AG09319 (cell line): Measurements from ENCODE around the gene GCDH.
A peak's percentile ranks its signal among the peaks of the same experiment; 100 is the strongest.

Experiments
- DNase-seq: peaks from one replicate; pipeline ENCODE4 v3.0.0-alpha.2; 2010; ENCODE audit warnings: low read depth; ENCODE audit errors: extremely low read depth
- TF ChIP-seq, protein P1 (sequence below): IDR thresholded peaks from 2 replicates; pipeline ENCODE4 v1.5.1; 2011; ENCODE audit warnings: low read depth, mild to moderate bottlenecking, inconsistent platforms, low read length, moderate library complexity

The GCDH gene

DNA sequence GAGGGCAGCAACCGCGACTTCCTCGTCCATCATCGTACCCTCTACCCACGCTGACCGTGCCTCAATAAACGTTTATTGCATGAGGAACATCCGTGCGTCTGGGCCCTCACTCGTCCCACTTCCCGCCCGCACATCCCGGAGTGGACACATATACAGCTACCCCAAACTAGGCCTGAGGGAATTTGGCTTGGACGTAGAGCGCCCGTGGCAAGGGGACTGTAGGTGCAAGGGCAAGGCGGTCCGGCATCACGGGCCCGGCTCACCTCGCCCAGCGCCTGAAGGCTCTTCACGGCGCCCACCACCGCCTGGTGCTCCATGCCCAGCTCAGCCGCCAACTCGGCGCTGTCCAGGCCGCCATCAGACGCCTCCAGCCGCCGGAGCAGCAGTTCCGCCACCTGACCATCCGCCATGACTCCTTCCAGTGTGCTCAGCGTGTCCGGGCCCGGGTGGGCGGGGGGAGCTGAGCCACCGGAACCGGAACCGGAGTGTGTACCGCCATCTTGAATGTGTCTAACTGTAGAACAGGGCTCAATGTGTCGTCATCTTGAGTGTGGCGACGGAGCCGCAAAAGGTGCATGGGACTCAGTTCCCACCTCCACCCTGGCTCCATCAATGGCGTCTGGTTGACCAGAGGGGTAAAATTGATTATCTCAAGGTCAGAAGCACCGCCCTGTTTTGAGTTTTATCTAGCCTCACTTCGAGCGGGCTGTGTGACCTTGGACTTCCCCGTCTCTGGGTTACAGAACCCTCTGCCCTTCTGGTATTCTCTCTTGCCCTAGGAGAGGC is 42.5 kb downstream of the GCDH start, which contains the start of gene FARSA:
FARSA (minus strand) TSS at position 425 of the 786 bp plus-strand sequence; CDS start at position 410, 15 bp downstream.
- peak; percentile 70 for DNase-seq
- TF ChIP-seq, protein P1, sequence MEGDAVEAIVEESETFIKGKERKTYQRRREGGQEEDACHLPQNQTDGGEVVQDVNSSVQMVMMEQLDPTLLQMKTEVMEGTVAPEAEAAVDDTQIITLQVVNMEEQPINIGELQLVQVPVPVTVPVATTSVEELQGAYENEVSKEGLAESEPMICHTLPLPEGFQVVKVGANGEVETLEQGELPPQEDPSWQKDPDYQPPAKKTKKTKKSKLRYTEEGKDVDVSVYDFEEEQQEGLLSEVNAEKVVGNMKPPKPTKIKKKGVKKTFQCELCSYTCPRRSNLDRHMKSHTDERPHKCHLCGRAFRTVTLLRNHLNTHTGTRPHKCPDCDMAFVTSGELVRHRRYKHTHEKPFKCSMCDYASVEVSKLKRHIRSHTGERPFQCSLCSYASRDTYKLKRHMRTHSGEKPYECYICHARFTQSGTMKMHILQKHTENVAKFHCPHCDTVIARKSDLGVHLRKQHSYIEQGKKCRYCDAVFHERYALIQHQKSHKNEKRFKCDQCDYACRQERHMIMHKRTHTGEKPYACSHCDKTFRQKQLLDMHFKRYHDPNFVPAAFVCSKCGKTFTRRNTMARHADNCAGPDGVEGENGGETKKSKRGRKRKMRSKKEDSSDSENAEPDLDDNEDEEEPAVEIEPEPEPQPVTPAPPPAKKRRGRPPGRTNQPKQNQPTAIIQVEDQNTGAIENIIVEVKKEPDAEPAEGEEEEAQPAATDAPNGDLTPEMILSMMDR: no peak

DNA sequence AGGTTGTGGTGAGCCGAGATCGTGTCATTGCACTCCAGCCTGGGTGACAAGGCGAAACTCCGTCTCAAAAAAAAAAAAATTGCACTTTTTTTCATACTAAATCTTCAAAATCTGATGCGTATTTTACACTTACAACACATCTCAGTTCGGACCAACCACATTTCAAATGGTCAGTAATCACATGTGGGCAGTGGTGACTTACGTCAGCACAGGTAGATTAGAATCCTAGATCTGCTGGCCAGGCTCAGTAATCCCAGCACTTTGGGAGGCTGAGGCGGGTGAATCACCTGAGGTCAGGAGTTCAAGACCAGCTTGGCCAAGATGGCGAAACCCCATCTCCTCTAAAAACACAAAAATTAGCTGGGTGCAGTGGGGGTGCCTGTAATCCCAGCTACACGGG is 44.1 kb downstream of the GCDH start:
- TF ChIP-seq, protein P1: no peak
- DNase-seq: no peak

DNA sequence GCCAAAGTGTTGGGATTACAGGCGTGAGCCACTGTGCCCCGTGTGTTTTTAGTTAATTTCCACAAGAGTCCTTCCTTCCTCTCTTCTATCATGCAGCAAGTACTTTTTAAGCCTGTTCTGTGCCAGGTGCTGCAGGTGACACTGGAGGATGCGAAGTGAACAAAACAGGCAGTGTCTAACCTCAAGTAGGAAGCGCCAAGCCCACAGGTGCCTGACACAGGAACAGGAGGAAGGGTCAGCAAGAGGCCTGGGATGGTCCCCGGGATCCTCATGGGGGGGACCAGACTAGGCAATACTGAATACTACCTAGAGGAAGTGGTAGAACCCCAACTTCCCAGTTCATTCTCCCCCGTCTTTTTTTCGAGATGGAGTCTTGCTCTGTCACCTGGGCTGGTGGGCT is 45.6 kb downstream of the GCDH start:
- DNase-seq: no peak
- TF ChIP-seq, protein P1: no peak

DNA sequence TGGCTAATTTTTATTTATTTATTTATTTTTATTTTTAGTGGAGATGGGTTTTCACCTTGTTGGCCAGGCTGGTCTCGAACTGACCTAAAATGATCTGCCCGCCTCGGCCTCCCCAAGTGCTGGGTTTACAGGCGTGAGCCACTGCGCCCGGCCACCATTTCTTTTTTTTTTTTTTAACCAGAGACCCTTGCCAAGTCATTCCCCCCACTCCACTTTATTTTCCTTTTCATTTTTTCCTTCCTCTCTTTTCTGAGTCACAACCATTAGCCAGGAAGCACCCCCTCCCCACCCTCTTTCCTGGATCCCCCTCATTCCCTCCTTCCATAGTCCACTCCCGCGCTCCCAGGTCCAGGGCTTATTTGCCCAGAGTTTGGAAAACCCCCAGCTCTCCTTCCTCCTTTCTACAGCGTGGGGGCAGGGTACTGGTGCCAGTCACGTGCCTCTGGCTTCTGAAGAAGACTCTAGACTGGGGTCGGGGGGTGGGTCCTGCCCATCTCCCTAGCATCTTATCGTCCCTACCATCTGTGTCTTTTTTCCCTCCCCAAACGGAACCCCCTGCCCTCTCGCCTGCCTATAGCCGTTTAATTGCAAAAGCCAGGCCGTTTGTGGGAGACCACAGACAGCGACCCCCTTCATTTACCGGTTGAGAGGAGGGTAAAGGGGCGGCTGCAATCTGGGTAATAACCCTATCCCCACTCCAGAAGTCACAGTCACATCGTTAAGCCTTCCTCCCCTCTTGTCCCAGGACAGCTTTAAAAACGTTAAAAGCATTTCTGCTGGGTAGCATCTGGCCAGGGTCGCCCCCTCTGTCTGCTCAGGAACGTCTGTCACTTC is 46.4 kb downstream of the GCDH start:
- DNase-seq: no peak
- TF ChIP-seq, protein P1: no peak

DNA sequence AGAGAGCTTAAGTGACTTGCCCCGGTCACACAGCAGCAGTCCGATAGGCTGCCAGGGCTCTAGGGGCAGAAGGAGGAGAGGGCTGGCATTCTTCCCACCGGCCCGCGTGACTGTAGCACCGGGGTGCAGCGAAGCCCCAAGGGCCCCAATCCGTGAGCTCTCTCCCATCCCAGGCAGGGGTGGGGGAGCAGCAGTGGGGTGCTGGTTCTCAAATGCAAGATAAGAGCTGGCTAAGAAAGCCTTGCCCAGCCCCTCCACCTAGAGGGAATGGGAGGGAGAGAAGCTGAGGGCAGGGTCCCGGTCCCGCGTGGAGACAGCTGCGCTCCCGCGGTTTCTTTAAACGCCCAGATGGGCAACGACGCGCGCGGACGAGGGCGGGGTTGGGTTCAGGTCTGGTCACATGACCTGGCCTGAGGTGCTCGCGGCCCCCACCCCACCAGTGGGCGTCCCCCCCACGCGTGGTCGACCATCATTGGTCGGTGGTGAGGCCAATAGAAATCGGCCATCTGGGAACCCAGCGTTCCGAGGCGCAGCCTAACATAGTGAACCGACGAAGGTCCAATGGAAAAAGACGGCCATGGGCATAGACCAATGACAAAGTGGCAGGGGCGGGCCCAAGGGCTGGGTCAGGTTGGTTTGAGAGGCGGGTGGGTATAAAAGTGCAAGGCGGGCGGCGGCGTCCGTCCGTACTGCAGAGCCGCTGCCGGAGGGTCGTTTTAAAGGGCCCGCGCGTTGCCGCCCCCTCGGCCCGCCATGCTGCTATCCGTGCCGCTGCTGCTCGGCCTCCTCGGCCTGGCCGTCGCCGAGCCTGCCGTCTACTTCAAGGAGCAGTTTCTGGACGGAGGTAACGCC is 47.2 kb downstream of the GCDH start, which contains the start of gene CALR:
CALR (plus strand) TSS at position 683 of the 852 bp plus-strand sequence; CDS start at position 754, 71 bp downstream.
- peak; percentile 99 for DNase-seq
- TF ChIP-seq, protein P1: no peak

DNA sequence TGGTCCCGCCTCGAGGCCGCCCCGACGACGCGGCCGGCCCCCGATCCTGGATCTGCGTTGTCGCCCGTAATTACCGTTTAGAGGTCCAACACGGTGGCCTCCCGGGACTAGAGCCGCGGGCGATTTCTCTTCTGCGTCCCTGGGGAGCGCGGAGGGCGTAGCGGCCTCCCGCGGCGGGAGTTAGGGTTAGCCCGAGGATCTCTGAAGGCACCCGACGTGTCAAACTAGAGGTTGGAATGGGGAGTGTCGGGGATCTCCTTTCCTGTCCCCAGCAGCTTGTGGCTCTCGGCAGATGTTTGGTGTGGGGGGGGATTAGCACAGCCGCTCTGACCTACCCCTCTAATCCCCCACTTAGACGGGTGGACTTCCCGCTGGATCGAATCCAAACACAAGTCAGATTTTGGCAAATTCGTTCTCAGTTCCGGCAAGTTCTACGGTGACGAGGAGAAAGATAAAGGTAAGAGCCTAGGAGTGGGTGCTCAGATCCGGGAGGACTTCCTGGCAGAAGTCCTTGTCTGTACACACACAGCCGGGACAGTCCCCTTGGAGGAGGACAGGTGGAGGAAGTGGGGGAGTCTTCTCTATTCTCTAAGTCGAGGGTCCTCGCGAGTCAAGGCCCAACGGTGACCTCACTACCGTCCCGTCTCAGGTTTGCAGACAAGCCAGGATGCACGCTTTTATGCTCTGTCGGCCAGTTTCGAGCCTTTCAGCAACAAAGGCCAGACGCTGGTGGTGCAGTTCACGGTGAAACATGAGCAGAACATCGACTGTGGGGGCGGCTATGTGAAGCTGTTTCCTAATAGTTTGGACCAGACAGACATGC is 48.0 kb downstream of the GCDH start:
- no peak for DNase-seq
- TF ChIP-seq, protein P1: peak; percentile 11
